ENCODE results near the gene SYNGR3.
"Not testable (repeated sequence)": the region's sequence is repeated elsewhere in the genome, so short reads cannot be mapped to it uniquely, and the experiment has no call there.

SYNGR3 gene

GRCh38 chr16:1962161-1963153 is 27.3 kb upstream of the SYNGR3 start:
- Histone ChIP-seq H3K4me3 (ENCODE audit: low read length) (peak overlapping the region; percentile 92), H3K9ac (ENCODE audit: low read depth, low read length) (peak overlapping the region; percentile 99), H3K36me3 (ENCODE audit: insufficient read depth, low read depth, low read length) (peaks cover 33% of the 10 kb centered on the region)
- not testable (repeated sequence) for H3K27me3 ChIP-seq (ENCODE audit: insufficient read depth, low read length); H3K4me1 ChIP-seq (ENCODE audit: insufficient read depth, low read length); H3K27ac ChIP-seq (ENCODE audit: low read length); H3K9me3 ChIP-seq (ENCODE audit: insufficient read depth, low read depth, low read length)

- H3K9ac ChIP-seq (ENCODE audit: low read depth, low read length) = peak overlapping the region; percentile 99
- H3K27ac ChIP-seq (ENCODE audit: low read length) = peak overlapping the region; percentile 66
- no peaks in the 10 kb centered on the region for H3K9me3 ChIP-seq (ENCODE audit: insufficient read depth, low read depth, low read length)
- peaks cover 1% of the 10 kb centered on the region; the same call in 1 of the 2 replicates for H3K27me3 ChIP-seq (ENCODE audit: insufficient read depth, low read length)
- peaks cover 7% of the 10 kb centered on the region; the same call in 1 of the 2 replicates for H3K4me1 ChIP-seq (ENCODE audit: insufficient read depth, low read length)
- peak overlapping the region; percentile 92 for H3K4me3 ChIP-seq (ENCODE audit: low read length)
- H3K36me3 ChIP-seq (ENCODE audit: insufficient read depth, low read depth, low read length) = peaks cover 33% of the 10 kb centered on the region
Observed at GRCh38 chr16:1963806-1964505, 25.8 kb upstream of the SYNGR3 start.

DNA sequence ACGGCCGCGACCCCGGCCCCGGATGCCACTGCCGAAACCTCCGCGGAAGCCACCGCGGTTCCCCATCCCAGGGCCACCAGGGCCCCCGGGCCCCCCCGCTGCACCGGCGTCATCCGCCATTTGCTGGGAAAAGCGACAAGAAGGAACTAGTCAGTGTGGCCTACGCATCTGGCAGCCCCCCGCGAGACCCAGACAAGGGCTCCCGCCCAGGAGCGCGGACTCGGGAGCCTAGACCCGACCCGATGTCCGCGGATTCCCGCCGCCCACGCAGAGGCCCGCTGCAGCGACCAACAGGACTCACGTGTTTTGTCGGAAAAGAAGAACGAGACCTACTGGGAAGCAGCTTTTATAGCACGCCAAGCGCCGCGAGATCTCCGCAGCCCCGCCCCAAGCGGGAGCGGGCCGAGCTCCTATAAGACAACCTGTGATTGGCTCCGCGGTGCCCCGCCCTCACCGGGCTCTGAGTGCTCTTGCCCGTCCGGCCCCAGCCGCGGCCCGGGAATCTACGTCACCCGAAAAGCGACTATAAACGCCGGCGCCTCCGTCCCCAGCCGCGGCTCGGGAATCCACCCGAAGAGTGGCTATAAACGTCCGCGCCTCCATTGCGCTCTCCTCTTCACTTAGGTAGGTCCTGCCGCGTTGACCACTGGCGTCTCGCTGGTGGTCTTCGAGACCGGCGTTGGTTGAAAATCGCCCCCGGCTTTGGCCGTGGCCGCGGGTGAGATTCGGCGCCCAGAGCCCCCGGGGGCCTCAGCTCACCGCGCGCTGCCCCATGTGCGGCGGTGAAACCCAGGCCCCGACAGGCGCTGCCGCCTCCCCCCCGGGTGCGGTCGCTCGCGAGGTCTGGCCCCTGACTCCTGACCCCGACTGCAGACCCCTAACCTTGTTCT is 25.0 kb upstream of the SYNGR3 start, which contains the start of gene RPS2:
TSS of gene RPS2 (minus strand) at position 321 of the 890 bp plus-strand sequence. CDS start at position 120, 201 bp downstream.
- Histone ChIP-seq H3K9ac (ENCODE audit: low read depth, low read length) (peak within 1 kb of the TSS; percentile 99), H3K27ac (ENCODE audit: low read length) (peak within 1 kb of the TSS; percentile 81), H3K4me3 (ENCODE audit: low read length) (peak within 1 kb of the TSS; percentile 92), H3K36me3 (ENCODE audit: insufficient read depth, low read depth, low read length) (peaks cover 33% of the 10 kb centered on the region), H3K27me3 (ENCODE audit: insufficient read depth, low read length) (no peaks in the 10 kb centered on the region), H3K4me1 (ENCODE audit: insufficient read depth, low read length) (peaks cover 5% of the 10 kb centered on the region; the same call in 1 of the 2 replicates), H3K9me3 (ENCODE audit: insufficient read depth, low read depth, low read length) (no peaks in the 10 kb centered on the region)

DNA sequence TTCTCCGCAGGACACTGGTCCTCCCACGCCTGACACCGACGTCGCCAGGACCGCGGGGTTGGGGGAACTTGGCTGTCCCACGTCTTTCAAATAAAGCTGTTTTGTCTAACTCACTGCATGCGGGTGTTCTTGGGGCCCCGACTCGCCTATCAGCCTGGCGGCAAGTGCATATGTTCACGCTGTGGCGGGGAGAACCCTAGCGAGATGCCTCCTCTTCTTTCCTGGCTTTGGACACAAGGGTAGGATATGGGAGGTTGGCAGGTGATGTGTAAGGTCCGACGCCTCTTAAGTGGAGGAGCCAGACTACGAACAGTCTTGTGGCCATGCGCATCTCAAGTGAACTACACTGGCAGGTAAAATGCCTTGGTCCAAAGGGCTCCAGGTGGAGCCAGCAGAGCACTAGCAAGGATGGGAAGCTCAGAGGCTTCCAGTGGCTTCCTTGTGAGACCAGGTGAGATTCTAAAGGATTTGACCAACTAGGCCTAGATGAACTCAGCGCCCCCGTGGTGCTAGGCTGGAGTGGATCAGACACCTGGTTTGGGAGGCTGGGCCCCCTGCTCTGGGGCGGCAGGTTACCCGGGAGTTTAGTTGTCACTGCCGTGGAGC is 24.3 kb upstream of the SYNGR3 start:
- Histone ChIP-seq H3K27me3 (ENCODE audit: insufficient read depth, low read length) (no peaks in the 10 kb centered on the region), H3K9ac (ENCODE audit: low read depth, low read length) (peak overlapping the region; percentile 99), H3K27ac (ENCODE audit: low read length) (peak overlapping the region; percentile 81), H3K4me1 (ENCODE audit: insufficient read depth, low read length) (peaks cover 5% of the 10 kb centered on the region; the same call in 1 of the 2 replicates), H3K9me3 (ENCODE audit: insufficient read depth, low read depth, low read length) (no peaks in the 10 kb centered on the region), H3K36me3 (ENCODE audit: insufficient read depth, low read depth, low read length) (peaks cover 33% of the 10 kb centered on the region), H3K4me3 (ENCODE audit: low read length) (peak overlapping the region; percentile 92)

GRCh38 chr16:1966460-1966859 is 23.3 kb upstream of the SYNGR3 start, which contains the start of gene RNF151:
Gene RNF151, plus strand, starts transcription at chr16:1966856. Its CDS starts 26 bp downstream, at chr16:1966882.
- Histone ChIP-seq H3K4me1 (ENCODE audit: insufficient read depth, low read length) (peaks cover 5% of the 10 kb centered on the region; the same call in 1 of the 2 replicates), H3K27ac (ENCODE audit: low read length) (no peak within 1 kb of the TSS), H3K36me3 (ENCODE audit: insufficient read depth, low read depth, low read length) (peaks cover 28% of the 10 kb centered on the region)

GRCh38 chr16:1968146-1968953 is 21.4 kb upstream of the SYNGR3 start:
- H3K4me1 ChIP-seq (ENCODE audit: insufficient read depth, low read length) = no peaks in the 10 kb centered on the region; the same call in 1 of the 2 replicates
- H3K36me3 ChIP-seq (ENCODE audit: insufficient read depth, low read depth, low read length) = peaks cover 9% of the 10 kb centered on the region
- no peak overlapping the region for H3K9ac ChIP-seq (ENCODE audit: low read depth, low read length)
- H3K27me3 ChIP-seq (ENCODE audit: insufficient read depth, low read length) = no peaks in the 10 kb centered on the region
- H3K4me3 ChIP-seq (ENCODE audit: low read length) = no peak overlapping the region
- no peaks in the 10 kb centered on the region for H3K9me3 ChIP-seq (ENCODE audit: insufficient read depth, low read depth, low read length)
- no peak overlapping the region for H3K27ac ChIP-seq (ENCODE audit: low read length)

More at GRCh38 chr16:1966460-1966859, 23.3 kb upstream of the SYNGR3 start, which contains the start of gene RNF151:
- Histone ChIP-seq H3K9me3 (ENCODE audit: insufficient read depth, low read depth, low read length) (no peaks in the 10 kb centered on the region), H3K27me3 (ENCODE audit: insufficient read depth, low read length) (no peaks in the 10 kb centered on the region), H3K9ac (ENCODE audit: low read depth, low read length) (peak within 1 kb of the TSS; percentile 99; the same call in 1 of the 2 replicates), H3K4me3 (ENCODE audit: low read length) (peak within 1 kb of the TSS; percentile 92)

GRCh38 chr16:1971796-1972489 is 17.8 kb upstream of the SYNGR3 start, which contains the start of gene TBL3:
Gene TBL3, plus strand, starts transcription at chr16:1972053. Its CDS starts 112 bp downstream, at chr16:1972165.
- Histone ChIP-seq H3K4me1 (ENCODE audit: insufficient read depth, low read length) (no peaks in the 10 kb centered on the region; the same call in 1 of the 2 replicates), H3K4me3 (ENCODE audit: low read length) (peak within 1 kb of the TSS; percentile 91), H3K9ac (ENCODE audit: low read depth, low read length) (peak within 1 kb of the TSS; percentile 95), H3K36me3 (ENCODE audit: insufficient read depth, low read depth, low read length) (peaks cover 27% of the 10 kb centered on the region), H3K27ac (ENCODE audit: low read length) (peak within 1 kb of the TSS; percentile 40), H3K27me3 (ENCODE audit: insufficient read depth, low read length) (no peaks in the 10 kb centered on the region), H3K9me3 (ENCODE audit: insufficient read depth, low read depth, low read length) (no peaks in the 10 kb centered on the region)

DNA sequence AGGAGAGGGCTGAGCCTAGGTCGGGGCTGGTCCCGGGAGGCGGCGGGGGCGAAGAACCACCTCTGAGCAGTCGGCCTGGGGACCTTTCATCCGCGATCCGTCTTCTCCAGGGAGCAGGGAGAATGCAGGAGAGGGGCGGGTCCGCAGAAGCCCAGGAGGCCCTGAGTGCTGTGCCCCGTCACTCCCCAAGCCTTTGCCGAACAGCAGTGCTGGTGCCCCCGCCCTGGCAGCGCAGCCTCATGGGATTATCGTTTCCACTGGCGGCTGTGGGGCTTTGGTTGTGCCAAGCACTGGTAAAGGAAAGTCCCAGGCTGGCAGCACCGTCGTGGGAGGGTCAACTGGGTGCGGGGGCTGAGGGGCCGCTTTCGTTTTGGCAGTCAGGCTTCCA is 17.3 kb upstream of the SYNGR3 start:
- Histone ChIP-seq H3K9ac (ENCODE audit: low read depth, low read length) (peak overlapping the region; percentile 95), H3K4me1 (ENCODE audit: insufficient read depth, low read length) (no peaks in the 10 kb centered on the region; the same call in 1 of the 2 replicates), H3K9me3 (ENCODE audit: insufficient read depth, low read depth, low read length) (no peaks in the 10 kb centered on the region), H3K27ac (ENCODE audit: low read length) (no peak overlapping the region), H3K4me3 (ENCODE audit: low read length) (peak overlapping the region; percentile 91), H3K27me3 (ENCODE audit: insufficient read depth, low read length) (no peaks in the 10 kb centered on the region), H3K36me3 (ENCODE audit: insufficient read depth, low read depth, low read length) (peaks cover 33% of the 10 kb centered on the region)

DNA sequence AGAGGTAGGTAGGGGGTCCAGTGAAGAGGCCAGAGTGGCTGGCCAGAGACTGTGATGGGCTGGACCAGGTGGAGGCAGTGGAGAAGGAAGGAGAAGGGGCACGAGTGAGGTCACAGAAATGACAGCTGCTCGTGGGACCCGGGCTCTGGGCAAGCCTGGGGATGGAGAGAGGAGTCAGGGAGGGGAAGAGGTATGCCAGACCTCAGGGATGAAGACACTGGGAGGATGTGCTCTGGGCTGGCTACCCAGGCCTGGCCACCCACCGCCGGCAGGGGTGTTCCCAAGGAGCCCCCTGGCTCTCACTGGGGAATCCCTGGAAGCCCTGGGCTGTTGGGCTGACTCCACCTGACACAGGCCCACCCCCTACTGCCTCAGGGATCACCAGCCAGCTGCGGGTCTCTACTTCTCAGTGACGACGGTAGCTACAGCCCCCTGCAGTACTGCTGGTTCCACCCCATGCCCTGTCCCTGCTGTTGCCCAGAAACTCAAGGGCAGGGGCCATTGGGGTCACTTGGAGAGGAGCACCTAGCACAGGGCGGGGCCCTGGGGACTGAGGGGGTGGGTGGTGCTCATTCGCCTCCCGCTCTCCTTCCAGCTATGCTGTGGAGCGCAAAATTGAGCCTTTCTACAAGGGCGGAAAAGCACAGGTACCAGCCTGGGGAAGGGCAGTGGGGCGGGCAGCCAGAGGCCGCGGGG is 16.2 kb upstream of the SYNGR3 start:
- Histone ChIP-seq H3K9me3 (ENCODE audit: insufficient read depth, low read depth, low read length) (no peaks in the 10 kb centered on the region), H3K4me1 (ENCODE audit: insufficient read depth, low read length) (no peaks in the 10 kb centered on the region; the same call in 1 of the 2 replicates), H3K27ac (ENCODE audit: low read length) (no peak overlapping the region), H3K36me3 (ENCODE audit: insufficient read depth, low read depth, low read length) (peaks cover 36% of the 10 kb centered on the region), H3K4me3 (ENCODE audit: low read length) (no peak overlapping the region), H3K9ac (ENCODE audit: low read depth, low read length) (no peak overlapping the region), H3K27me3 (ENCODE audit: insufficient read depth, low read length) (peaks cover 1% of the 10 kb centered on the region; the same call in 1 of the 2 replicates)

All from iPS-20b (cell line).